ENCODE data around the gene TERT.
A peak's percentile ranks its signal among the peaks of the same experiment; 100 is the strongest.
"Not testable (repeated sequence)": the region's sequence is repeated elsewhere in the genome, so short reads cannot be mapped to it uniquely, and the experiment has no call there.

TERT gene

DNA sequence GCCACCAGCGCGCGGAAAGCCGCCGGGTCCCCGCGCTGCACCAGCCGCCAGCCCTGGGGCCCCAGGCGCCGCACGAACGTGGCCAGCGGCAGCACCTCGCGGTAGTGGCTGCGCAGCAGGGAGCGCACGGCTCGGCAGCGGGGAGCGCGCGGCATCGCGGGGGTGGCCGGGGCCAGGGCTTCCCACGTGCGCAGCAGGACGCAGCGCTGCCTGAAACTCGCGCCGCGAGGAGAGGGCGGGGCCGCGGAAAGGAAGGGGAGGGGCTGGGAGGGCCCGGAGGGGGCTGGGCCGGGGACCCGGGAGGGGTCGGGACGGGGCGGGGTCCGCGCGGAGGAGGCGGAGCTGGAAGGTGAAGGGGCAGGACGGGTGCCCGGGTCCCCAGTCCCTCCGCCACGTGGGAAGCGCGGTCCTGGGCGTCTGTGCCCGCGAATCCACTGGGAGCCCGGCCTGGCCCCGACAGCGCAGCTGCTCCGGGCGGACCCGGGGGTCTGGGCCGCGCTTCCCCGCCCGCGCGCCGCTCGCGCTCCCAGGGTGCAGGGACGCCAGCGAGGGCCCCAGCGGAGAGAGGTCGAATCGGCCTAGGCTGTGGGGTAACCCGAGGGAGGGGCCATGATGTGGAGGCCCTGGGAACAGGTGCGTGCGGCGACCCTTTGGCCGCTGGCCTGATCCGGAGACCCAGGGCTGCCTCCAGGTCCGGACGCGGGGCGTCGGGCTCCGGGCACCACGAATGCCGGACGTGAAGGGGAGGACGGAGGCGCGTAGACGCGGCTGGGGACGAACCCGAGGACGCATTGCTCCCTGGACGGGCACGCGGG is at the start of gene TERT:
Gene TERT (minus strand): TSS at position 234 of the 815 bp plus-strand sequence. CDS start 79 bp downstream, at position 155.
- no peak for DNase-seq (ENCODE audit: low spot score)

DNA sequence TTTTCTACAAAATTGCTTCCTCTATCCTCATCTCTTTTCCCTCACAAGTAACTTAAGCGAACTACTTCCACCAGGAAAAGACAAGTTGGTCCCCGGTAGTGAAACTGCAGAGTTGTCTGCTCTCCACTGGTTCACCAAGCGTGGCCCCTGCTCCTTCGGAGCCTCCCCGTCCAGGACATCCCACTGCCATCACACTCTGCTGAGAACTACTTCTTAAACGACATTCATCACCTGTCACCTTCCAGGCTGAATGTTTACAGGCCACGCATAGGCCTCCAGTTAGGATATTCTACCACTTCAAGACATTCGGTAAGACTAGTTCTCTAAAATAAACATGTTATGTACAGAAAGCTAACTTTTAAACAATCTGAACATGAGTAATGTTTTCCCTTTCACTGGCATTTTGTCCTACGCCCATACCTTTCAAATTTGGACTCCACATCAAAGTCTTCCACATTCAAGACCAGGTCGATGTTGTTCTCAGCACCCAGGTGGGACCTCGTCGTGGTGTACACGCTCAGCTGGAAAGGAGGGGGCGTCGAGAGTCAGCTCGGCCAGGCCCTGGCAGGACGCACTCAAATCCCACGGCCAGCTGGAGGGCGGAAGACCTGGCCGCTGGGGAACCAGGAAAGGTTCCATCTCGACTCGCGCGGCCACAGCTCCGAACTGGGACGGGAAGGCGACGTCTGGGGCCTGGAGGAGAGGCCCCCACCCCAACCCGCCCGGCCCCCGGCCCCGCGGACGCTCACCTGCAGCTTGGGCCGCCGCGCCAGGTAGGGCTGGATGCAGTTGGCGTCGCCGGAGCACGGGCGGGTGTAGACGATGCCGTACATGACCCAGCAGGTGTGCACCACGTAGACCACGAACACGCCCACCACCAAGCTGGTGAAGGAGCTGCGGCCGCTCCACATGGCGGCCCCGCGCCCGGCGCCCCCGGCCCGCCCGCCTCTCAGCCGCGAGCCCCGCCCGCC is 49.3 kb upstream of the TERT start:
- peak; percentile 22 for DNase-seq (ENCODE audit: low spot score)

DNA sequence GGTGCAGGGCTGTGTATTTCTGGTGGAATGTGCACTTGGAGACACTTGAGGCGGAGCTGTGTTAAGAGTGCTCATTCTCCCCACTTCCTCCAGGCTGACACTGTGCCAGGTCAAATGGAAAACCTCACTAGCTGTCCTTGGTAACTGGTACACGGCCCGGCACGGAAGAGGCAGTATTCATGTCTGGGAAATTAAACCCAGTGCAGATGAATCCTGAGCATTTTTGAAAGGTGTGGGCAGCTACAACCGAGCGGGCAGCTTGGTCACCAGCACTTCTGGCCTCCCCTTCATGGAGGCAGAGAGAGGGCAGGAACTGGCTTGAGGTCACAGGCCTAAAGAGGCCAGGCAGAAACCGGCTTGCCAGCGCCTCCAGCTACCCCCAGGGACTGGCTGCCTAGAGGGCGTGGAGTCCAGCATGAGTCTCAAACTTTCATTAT is 48.5 kb upstream of the TERT start:
- peak; percentile 79 for DNase-seq (ENCODE audit: low spot score)

DNA sequence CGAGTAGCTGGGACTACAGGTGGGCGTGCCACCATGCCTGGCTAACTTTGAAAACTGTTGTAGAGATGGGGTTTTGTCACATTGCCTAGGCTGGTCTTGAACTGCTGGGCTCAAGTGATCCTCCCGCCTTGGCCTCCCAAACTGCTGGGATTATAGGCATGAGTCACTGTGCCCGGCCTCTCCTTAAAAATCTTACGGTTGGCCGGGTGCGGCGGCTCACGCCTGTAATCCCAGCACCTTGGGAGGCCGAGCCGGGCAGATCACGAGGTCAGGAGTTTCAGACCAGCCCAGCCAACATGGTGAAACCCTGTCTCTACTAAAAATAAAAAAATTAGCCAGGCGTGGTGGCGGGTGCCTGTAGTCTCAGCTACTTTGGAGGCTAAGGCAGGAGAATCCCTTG is 47.8 kb upstream of the TERT start:
- peak; percentile 61 for DNase-seq (ENCODE audit: low spot score)

DNA sequence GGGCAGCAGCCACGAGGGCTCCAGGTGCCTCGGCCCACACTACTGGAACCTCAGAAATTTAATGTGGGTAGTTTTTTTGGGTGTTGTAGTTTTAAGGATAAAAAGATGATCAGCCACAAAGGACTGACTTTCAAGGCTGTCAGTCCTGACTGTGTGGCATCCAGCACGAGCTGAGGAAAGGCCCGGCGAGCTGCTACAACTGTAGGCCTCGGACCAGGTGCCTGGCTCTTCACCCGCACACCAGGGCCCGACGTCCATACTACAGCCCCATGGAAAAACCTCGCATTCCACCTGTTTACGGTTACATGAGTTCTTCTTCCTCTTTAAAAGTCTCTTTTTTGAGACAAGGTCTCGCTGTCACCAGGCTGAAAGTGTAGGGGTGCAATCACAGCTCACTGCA is 47.4 kb upstream of the TERT start:
- no peak for DNase-seq (ENCODE audit: low spot score)

DNA sequence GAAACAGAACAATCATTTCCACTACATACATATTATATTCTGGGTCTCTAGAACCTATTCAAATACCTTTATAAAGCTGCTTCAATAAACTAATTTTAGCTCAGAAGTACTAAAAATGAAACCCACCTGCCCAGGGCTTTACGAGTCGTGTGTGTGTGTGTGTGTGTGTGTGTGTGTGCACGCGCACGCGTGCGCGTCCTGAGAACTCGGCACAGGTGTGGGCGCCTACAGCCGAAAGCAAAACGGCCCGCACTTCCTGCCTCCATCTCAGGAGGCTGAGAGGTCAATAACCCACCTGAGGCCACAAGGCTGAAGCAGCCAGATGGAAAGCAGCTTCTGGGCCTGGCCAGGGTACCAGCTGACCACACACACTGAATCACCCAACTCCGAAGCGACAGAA is 47.0 kb upstream of the TERT start:
- DNase-seq (ENCODE audit: low spot score) = no peak

DNA sequence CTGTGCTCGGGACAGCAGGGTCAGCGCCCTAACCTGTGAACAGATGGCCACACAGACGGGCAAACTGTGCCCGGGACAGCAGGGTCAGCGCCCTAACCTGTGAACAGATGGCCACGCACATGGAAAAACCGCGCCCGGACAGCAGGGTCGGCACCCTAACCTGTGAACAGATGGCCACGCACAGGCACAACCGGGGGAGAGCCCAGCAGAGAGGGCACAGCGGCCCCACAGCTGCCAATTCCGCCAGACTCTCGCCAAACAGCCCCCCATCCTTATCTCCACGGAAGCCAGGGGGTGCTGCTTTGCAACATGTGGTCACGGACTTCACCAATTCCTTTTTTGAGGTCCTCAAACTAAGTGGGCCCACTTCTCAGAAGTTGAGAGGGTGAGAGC is 44.9 kb upstream of the TERT start:
- not testable (repeated sequence) for DNase-seq (ENCODE audit: low spot score)

DNA sequence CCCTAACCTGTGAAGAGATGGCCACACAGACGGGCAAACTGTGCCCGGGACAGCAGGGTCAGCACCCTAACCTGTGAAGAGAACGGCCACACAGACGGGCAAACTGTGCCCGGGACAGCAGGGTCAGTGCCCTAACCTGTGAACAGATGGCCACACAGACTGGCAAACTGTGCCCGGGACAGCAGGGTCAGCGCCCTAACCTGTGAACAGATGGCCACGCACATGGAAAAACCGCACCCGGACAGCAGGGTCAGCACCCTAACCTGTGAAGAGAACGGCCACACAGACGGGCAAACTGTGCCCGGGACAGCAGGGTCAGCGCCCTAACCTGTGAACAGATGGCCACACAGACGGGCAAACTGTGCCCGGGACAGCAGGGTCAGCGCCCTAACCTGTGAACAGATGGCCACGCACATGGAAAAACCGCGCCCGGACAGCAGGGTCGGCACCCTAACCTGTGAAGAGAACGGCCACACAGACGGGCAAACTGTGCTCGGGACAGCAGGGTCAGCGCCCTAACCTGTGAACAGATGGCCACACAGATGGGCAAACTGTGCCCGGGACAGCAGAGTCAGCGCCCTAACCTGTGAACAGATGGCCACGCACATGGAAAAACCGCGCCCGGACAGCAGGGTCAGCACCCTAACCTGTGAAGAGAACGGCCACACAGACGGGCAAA is 44.4 kb upstream of the TERT start:
- not testable (repeated sequence) for DNase-seq (ENCODE audit: low spot score)

DNA sequence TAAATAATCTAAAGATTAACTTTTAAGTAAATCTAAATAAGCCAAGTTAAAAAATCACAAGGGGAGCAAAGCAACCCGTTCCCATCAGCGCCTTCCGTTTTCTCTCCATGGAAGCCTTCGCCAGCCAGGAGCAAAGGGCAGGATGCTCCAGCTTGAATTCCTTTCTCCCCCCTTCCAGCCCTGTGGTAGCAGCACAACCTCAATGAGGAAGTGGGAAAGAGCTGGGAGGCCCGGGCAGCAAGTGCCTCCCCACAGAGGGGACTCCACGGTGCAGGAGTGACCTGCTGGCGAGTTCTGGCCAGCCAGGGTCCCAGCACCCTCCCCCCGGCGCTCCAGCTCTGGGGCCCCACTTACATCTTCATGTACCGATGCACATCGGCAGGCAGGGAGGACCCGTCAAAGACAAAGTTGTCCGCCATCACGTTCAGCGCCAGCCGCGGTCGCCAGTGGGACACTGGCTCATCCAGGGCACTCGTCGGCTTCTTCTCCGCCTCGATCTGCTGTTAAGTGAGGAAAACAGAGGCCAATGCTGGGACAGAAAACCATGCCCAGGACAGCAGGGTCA is 43.7 kb upstream of the TERT start:
- DNase-seq (ENCODE audit: low spot score) = peak; percentile 36

DNA sequence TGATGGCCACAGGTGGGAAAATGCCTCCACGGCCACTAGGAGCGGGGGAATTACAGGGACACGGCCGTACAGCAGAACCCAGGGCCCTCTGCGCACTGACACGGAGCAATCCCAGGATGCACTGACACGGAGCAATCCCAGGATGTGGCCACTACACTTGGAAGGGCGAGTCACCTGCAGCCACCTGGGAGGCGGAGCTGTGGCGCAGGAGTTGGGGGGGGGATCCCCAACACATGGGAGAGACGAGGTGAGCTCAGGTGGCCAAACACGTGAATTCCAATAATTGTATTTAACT is 43.3 kb upstream of the TERT start:
- peak; percentile 23 for DNase-seq (ENCODE audit: low spot score)

DNA sequence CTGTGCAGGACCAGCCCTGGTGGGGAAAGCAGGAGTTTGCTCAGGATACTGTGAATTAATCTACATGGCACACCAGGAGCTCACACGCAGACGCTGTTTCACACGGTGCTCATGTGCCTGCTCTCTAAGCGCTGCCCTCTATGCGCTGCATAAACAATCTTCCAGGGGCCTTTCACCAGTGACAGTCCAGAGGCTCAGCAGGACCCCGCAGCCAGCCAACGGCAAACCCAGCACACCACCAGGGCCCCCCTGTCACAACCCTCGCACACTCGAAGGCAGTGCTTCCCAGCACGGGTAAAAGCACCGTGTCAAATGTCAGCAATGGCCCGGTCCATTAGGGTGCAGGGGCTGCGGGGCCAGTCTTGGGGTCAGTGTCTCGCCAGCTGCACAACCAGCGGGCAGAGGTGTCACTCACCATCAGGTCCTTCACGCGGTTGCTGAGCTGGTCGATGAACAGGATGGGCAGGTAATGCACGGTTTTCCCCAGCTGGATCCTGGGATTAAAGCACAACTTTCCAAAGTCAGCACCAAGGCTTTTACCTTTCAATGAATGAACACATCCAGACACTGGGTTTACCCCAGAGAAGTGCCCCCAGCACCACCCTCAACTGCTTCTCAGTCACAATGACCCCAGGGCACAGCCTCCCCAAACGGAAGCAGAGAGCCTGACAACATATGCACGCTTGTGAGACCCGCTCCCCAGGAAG is 42.8 kb upstream of the TERT start:
- no peak for DNase-seq (ENCODE audit: low spot score)

DNA sequence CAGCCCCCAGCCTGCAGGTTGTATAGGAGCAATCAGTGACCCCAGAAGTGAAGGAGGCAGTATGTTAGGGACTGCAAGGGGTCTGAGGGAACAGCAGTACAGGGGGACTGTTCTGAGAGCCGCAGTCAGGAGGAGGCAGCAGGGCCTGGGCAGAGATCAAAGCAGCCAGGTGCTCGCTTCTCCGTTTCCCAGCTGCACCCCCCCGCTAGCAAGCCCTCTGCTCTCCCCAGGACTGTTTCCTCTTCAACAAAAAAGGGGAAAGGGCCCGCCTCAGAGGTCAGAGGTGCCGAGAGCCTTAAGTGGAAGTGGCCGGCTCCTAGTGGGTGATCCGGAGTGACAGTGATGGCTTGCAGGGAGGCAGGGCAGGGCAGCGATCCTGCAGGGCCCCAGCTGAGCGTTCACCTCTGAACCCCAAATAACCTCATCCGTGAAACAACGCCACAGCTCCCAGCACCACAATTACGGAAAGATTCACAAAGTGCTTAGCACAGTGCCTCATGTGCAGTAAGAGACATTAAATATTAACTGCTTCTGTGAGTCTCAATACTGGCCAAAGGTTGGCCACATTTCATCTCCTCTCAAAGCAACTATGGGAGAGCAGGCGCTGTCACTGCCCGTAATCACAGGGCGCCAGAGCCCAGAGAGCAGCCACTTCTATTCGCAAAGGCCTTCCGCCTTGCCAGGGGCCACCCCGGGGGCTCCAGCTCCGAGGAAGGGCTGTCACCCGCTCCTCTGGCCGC is 42.1 kb upstream of the TERT start:
- DNase-seq (ENCODE audit: low spot score) = peak; percentile 13

DNA sequence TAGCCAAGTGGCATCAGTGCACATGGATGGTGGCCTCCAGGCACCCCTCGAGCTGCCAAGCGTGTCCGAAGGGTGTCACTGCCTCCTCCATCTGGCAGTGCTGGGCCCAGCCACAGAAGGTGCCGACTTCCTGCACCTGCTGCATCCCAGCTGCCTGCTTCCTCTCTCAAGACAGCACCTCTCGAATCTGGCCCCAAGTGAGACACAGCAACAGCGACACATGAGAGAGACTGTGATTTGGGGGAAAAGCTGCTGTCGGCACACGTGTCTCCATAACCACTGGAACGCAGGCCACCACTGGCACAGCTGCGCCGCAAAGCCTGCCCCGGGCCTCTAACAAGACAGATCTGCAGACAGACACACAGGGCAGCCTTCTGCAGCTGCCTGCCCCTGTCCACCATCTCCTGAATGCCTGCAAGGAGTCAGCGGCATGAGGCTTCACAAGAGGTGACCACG is 41.3 kb upstream of the TERT start:
- no peak for DNase-seq (ENCODE audit: low spot score)

DNA sequence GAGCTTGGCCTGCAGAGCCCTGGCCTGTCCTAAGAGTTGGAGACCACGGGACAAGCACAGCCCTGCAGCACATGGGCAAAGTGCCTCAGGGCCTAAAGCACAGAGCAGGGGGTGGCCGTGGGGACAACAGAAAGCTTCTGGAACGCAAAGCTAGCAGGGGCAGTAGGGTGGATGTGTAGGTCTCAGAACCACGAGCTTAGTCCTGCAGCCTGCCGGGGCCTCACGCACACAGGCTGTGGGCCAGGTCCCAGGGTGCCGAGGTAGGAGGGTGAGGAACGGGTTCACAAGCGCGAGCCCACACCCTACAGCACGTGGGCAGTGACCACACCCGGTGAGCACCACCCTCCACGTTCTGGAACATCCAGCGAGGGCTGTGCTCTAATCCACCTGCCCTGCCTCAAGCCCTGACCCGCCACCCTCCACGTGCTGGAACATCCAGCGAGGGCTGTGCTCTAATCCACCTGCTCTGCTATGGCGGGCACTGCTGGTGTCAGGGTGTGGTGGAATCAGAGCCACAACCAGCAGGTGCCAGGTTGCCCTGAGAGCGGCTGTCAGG is 40.8 kb upstream of the TERT start:
- DNase-seq (ENCODE audit: low spot score) = no peak

DNA sequence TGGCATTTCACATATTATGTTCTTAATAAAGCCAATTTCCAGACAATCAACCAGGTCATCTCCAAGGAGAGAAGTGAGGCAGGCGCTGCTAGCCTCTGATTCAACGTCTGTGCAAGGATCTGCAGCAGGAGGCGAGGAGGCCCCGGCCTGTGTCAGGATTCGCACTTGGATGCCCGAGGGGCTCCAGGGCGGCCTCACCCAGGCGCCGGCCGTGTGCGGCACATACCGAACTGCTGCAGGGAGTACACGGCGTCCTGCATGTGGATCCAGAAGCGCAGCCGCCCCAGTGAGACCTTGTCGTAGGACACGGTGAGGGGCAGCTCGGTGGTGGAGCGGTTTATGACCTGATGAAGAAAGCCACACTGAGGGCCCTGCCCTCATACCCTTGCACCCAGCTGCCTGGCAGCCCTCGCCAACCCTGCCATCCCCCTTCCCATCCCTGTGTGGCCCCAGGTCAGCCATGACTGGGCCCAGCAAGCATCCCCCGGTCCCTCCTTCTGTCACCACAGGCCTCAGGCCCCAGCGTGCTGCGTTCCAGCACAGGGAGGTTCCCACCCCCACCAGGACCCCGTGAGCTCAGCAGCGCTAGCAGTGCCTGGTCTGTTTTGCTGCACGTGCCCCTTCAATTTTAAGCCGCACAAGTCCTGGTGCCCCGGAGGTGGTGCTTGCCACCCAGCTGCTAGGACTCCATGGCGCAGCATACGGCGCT is 40.1 kb upstream of the TERT start:
- DNase-seq (ENCODE audit: low spot score) = no peak

DNA sequence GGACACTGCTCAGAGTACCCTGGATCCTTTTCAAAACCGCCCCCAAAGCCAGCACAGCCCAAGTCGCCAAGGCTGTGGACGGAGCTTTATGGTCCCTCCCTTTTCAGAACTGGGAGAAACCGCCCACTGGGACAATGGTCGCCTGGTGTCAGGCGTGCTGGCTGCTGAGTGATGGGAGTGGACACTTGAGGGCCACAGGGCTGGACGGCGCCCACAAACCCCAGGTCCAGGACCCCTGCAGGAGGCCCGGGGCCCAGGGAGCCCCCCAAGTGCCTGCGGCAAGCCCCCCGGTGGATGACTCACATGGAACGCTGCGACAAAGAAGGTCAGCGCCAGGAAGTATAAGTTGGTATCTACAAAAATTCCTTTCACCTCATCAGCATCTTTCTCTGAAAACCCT is 39.1 kb upstream of the TERT start:
- DNase-seq (ENCODE audit: low spot score) = no peak

DNA sequence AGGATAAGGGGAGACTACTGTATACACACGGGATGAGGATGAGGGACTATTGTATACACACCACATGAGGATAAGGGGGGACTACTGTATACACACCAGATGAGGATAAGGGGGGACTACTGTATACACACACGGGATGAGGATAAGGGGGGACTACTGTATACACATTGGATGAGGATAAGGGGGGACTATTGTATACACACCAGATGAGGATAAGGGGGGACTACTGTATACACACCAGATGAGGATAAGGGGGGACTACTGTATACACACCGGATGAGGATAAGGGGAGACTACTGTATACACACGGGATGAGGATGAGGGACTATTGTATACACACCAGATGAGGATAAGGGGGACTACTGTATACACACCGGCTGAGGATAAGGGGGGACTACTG is 38.4 kb upstream of the TERT start:
- DNase-seq (ENCODE audit: low spot score) = not testable (repeated sequence)

DNA sequence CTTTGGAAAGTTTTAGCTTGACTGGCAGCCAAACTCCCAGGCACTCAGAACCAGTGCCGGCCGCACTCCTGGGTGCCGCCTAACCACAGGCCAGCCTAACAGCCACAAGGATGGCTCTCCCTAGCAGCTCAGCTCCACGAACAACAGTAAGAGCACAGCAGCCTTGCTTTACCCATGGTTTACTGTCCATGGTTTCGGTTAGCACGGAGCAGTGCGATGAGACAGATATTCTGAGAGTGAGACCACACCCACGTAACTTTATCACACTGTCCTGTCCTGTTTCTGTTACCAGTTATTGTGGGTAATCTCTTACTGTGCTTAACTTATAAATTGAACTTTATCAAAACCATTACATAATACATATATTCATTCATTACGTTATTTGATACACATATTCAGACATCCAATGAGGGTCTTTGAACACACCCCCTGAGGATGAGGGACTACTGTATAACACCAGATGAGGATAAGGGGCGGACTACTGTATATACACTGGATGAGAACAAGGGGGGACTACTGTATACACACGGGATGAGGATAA is 37.7 kb upstream of the TERT start:
- no peak for DNase-seq (ENCODE audit: low spot score)

DNA sequence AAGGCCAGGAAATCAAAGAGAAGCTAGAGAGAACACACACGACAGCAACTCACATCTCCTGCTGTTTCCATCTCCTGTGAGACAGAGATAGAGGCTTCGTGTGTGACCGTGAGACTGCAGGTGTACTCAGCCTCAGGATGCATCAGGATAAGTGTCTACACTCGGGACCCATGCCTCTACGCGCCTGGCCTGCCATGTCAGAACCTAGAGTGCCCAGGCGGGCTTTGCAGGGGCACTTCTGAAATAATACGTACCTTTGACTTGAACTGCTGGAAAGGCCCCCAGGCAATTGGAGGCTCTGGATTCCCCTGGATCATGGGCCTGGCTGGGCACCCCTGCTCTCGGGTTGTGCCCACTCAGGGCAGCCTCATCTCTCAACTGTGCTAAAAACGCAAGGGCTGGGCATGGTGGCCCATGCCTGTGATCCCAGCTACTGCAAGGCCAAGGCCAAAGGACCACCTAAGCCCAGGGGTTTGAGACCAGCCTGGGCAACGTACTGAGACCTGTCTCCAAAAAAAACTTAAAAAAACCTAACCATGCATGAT is 37.1 kb upstream of the TERT start:
- DNase-seq (ENCODE audit: low spot score) = no peak
